ENCODE results near the gene PEX7.
"Not testable (repeated sequence)": the region's sequence is repeated elsewhere in the genome, so short reads cannot be mapped to it uniquely, and the experiment has no call there.

PEX7 gene

DNA sequence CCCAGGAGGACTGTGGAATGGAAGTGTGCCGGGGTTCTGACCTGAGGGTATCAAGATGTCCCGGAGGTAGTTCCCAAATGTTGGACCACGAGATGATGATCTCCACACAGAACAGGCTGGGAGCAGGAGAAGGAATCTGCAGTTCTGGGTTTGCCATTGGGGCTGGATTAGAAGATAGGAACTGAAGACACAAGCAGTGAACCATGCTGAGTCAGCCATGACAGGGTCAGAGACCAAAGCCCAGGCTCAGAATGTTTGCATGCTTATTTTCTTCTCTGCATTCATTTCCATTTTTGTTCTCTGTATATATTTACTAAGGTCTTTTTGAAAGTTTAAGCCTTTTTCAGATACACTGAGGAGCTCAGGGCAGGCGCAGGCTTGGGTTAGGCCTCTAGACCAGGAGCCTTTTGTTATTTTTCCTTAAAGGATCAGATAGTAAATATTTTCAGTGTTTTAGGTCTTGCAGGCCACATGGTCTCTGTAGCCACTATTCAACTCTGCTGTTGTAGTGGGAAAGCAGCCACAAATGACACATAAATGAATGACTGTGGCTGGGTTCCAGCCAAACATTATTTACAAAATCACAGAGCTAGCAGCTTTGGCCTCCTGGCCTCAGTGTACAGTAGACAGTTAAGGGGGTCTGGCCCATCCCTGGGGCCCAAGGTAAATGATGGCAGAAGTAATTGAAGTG, 128.2 kb downstream of the PEX7 start:
- no peak for DNase-seq (ENCODE audit: low spot score)

- no peak for DNase-seq (ENCODE audit: low spot score)
Observed at GRCh38 chr6:136952714-136953260, 130.4 kb downstream of the PEX7 start.

- no peak for DNase-seq (ENCODE audit: low spot score)
Observed at GRCh38 chr6:136955123-136955522, 132.7 kb downstream of the PEX7 start.

- no peak for DNase-seq (ENCODE audit: low spot score)
Observed at GRCh38 chr6:136956590-136957544, 134.5 kb downstream of the PEX7 start.

GRCh38 chr6:136958168-136958567, 135.8 kb downstream of the PEX7 start:
- DNase-seq (ENCODE audit: low spot score), result no peak

DNA sequence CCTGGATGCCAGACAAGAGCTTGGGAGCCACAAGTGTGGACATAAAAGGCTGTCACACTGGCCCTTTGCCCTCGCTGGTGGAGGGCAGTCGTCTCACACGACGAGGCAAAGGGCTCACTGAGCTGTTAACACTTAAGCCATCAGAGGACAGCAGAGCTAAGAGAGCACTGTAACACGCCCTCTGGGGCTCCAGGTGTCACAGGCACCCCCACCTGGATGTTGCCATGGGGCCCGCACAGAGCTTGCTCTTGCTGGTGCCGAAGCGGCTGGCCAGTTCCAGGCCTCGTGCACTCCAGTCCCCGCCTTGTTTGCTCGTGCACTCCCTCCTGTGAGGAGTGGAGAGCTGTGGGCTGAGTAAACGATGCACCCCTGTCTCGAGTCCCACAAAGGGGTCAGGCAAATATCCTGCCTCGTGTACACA, 137.1 kb downstream of the PEX7 start:
- DNase-seq (ENCODE audit: low spot score), result no peak

- not testable (repeated sequence) for DNase-seq (ENCODE audit: low spot score)
Observed at GRCh38 chr6:136959935-136960334, 137.5 kb downstream of the PEX7 start.

DNA sequence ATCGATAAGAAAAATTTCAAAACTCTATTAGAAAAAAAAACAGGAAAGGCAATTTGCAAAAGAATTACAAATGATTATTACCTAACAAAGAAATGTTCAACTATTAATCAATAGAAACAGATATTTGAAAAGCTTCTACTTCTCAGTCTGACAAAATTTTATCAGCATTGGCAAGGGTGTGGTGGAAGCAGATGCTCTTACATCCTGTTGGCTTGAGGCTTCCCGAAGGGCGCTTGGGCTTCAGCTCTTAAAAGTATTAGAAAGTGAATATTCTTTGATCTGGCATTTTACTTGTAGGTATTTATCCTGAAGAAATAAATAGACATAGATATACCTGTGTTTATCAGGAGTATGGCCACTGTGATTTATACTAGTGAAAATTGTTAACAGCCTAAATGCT, 138.4 kb downstream of the PEX7 start:
- DNase-seq (ENCODE audit: low spot score), result no peak

- no peak for DNase-seq (ENCODE audit: low spot score)
Observed at GRCh38 chr6:136961848-136962247, 139.5 kb downstream of the PEX7 start.

GRCh38 chr6:136962661-136963060, 140.3 kb downstream of the PEX7 start:
- no peak for DNase-seq (ENCODE audit: low spot score)

GRCh38 chr6:136963259-136963658, 140.9 kb downstream of the PEX7 start:
- no peak for DNase-seq (ENCODE audit: low spot score)
